RWPE1 (cell line): ENCODE measurements around the gene SLC29A3.

ENCODE experiments used
- CTCF ChIA-PET: fragments of 350-600 bp; sonication (Branson Sonifier 250); formaldehyde crosslinking; extraction: SDS; loops from one replicate; lab custom pipeline; 2021; lab: Yijun Ruan, JAX
- POLR2A ChIA-PET: fragments of 400-600 bp; formaldehyde crosslinking; extraction: SDS; loops from one replicate; lab custom pipeline; 2020; ENCODE audit warnings: antibody characterized with exemption; ENCODE audit not compliant: low non-redundant PET; lab: Yijun Ruan, JAX
- DNase-seq: peaks from one replicate; pipeline ENCODE4 v3.0.0; 2012; ENCODE audit warnings: low spot score
- H3K27ac ChIP-seq: fragments of 450-650 bp; 2 replicates; pipeline ENCODE4 v1.5.1; 2017
- TF ChIP-seq, protein P1 (sequence below): fragments of 450-650 bp; conservative IDR thresholded peaks from 2 replicates; pipeline ENCODE4 v1.5.1; 2017; ENCODE audit warnings: low read depth, mild to moderate bottlenecking

SLC29A3 gene

DNA sequence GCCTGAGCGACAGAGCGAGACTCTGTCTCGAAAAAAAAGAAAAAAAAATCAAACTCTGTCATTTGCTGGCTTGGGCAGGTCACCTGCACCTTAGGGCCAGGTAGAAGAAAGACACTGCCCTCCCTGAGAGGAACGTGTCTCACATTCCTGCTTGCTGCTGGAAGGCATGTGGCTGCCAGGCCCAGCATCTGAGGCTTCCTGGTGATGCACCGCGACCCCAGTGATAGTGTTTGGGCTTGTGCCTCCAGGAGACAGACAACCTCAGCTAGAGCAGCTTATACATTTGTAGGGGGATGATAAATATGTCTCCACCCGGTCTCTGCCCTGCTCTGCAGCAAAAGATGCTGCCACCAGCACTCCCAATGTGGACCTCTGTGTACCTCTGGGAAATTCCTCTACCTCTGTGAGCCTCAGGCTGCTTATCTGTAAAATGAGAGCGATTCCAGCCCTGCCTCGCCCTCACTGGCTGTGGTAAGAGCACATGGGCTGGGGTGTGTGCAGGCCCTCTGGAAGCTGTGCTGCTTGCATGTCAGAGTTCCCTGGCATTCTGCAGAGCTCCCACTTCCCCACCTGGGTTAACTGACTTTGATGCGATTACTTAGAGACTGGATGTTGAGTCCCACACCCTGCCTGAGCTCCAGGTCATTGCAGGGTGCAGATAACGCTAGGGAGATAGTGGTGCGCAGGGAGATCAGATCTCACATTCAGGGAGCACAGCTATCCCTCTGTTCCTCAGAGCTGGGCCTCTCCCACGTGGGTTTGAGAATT is 19.9 kb downstream of the SLC29A3 start:
- TF ChIP-seq, protein P1, sequence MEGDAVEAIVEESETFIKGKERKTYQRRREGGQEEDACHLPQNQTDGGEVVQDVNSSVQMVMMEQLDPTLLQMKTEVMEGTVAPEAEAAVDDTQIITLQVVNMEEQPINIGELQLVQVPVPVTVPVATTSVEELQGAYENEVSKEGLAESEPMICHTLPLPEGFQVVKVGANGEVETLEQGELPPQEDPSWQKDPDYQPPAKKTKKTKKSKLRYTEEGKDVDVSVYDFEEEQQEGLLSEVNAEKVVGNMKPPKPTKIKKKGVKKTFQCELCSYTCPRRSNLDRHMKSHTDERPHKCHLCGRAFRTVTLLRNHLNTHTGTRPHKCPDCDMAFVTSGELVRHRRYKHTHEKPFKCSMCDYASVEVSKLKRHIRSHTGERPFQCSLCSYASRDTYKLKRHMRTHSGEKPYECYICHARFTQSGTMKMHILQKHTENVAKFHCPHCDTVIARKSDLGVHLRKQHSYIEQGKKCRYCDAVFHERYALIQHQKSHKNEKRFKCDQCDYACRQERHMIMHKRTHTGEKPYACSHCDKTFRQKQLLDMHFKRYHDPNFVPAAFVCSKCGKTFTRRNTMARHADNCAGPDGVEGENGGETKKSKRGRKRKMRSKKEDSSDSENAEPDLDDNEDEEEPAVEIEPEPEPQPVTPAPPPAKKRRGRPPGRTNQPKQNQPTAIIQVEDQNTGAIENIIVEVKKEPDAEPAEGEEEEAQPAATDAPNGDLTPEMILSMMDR, result no peak
- CTCF ChIA-PET, result interaction anchor here (0.6 to 3.5 kb wide), 4 partner anchors 14 to 54 kb away, joined by 3 to 12 read pairs (median 4); partner anchors contain the start of gene SLC29A3
- POLR2A ChIA-PET, result no interaction called here
- no peak overlapping the region for H3K27ac ChIP-seq
- no peak for DNase-seq

DNA sequence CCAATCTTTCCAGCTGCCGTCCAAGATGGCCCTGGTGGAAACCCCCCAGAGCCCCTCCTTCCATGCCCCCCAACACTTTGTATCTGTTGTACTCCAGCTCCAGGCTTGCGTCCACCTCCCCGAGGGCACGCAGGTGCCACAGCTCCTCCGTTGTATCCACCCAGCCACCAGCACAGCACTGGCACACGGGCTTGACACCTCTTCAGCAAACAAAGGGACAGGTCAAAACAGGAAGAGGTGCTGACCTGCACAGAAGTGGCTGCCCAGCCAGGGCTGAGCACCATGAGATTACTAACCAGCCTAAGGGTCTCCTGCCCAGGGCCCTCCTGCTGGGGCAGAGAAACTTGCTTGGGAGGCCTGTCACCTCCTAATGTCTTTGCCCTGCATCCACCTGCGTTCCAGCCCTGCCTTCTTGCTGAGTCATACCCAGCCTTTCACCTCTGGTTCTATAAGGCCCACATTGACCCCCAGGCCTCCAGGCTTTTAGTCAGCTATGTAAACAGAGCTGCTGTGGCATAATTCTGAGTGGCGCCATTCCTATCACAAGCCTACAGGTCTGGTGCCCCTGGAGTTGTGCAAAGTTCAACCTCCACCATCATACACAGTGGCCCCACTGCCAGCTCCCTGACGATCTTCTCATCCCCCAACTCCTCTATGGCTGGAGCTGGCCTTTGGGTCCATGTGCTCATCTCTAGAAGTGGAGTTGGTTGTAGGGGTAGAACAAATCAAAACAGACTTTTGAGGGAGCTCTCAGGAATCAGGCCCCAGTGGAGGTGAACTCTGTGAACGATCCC is 20.9 kb downstream of the SLC29A3 start:
- no peak overlapping the region for H3K27ac ChIP-seq
- TF ChIP-seq, protein P1, result no peak
- DNase-seq, result peak; percentile 88
- CTCF ChIA-PET, result interaction anchor here (0.6 to 3.5 kb wide), 4 partner anchors 13 to 555 kb away, joined by 3 to 12 read pairs (median 4); partner anchors contain the start of gene SLC29A3
- POLR2A ChIA-PET, result no interaction called here

DNA sequence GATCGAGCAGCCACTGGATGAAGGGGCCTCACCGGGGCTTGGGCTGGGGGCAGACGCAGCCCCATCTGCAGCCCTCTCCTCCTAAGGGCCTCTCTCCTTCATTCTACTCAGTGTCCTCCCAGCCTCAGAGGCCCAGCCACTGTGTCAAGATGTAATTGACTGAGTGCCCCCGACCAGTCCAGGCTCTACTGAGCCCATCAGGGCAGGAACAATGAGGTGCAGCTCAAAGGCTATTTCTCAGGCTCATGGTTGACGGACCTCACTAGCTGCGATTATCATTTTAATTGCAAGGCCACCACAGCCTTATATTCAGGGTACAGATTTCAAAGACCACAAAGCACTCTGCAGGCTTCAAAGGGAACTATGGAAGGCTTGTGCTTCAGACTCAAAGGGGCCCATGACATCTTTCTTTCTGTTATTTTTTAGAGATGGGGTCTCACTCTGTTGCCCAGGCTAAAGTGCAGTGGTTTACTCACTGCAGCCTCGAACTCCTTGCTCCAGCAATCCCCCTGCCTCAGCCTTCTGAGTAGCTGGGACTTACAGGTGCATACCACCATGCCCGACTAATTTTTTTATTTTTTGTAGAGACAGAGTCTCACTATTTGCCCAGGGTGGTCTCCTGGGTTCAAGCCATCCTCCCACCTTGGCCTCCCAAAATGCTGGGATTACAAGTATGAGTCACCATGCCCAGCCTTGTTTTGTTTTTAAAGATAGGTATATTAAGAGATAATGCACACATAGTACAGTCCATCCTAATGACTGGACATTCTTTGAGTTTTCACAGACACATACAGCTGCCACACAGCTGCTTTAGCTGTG is 23.7 kb downstream of the SLC29A3 start:
- DNase-seq, result no peak
- CTCF ChIA-PET, result interaction anchor here (0.6 to 0.7 kb wide), 2 partner anchors 122 to 266 kb away, joined by 3 read pairs; no protein-coding TSS in a partner anchor

DNA sequence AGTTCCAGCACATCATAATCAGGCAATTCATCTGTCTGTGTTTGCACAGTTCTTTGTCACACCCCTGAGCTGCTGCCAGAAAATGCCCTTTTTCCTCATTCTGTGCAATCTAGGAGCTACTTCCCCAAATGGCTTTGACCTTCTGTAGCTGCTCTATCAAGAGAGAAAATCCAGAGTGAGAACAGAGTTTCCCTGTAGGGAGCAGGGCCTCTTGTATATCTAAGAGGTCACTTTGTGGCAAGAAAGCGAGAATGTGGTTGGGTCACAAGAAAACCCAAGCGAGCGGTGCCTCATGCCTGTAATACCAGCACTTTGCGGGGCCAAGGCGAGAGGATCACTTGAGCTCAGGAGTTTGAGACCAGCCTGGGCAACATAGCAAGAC is 24.3 kb downstream of the SLC29A3 start:
- ChIA-PET POLR2A (no interaction called here), CTCF (interaction anchor here (0.6 to 0.7 kb wide), 2 partner anchors 122 to 265 kb away, joined by 3 read pairs; no protein-coding TSS in a partner anchor)
- no peak overlapping the region for H3K27ac ChIP-seq
- TF ChIP-seq, protein P1, result no peak
- no peak for DNase-seq

More for the DNA sequence above, 23.7 kb downstream of the SLC29A3 start:
- POLR2A ChIA-PET, result no interaction called here
- TF ChIP-seq, protein P1, result no peak
- H3K27ac ChIP-seq, result no peak overlapping the region

DNA sequence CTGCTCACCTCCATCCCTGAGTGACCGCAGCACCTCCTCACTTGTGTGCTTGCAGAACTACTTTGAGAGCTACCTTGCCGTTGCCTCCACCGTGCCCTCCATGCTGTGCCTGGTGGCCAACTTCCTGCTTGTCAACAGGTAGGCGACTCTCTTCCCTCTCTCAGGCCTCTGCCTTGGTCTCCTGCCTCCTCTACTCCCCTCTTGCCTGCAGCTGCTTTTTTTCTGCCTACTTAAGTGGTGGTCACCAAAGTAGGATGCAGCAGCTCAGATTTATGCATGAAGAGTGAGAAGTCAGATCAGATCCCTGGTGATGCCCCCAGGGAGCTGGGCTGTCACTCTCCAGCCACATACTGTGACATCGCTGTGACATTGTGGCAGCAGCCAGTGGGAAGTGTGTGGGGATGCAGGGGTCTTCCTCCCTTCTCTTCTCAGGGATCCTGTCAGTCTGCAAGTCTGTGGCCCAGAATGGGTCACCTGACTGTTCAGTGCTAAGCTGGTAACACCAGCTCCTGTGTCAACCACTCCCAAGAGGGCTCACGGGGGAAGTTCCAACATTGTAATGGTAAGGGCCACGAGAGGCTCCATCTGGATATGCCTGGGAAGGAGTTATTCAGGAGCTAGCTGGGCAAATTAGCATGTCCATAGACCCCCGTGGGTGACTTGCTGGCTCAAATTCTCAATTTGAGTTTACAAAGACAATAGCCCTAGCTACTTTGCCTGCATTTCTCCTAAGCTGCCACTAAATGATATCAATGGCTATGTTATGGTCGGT is 25.3 kb downstream of the SLC29A3 start:
- ChIA-PET CTCF (interaction anchor here (0.6 kb wide), 2 partner anchors 40 to 42 kb away, joined by 3 to 4 read pairs; no protein-coding TSS in a partner anchor), POLR2A (no interaction called here)
- TF ChIP-seq, protein P1, result no peak
- H3K27ac ChIP-seq, result no peak overlapping the region
- DNase-seq, result no peak
